ENCODE results near the gene SPOPL. TPM values are rescaled to one million over a fixed set of nuclear protein-coding genes. Genes with fewer than 3 reads are reported as not detected.
"Not testable (repeated sequence)": the region's sequence is repeated elsewhere in the genome, so short reads cannot be mapped to it uniquely, and the experiment has no call there.

SPOPL gene
- total RNA-seq, 1 experiment from 2014 or later, result 40.8 TPM

GRCh38 chr2:138516030-138516704 lies 14.6 kb downstream of the SPOPL start:
- DNase-seq, result no peak
- H3K27ac Mint-ChIP-seq (ENCODE audit: unreplicated experiment), result peak overlapping the region; percentile 40
- BruUV-seq (replicated peaks), result no TSS peak
- H3K4me1 Mint-ChIP-seq (ENCODE audit: low read depth, unreplicated experiment), result peaks cover 50% of the 10 kb centered on the region
- H3K27me3 Mint-ChIP-seq (ENCODE audit: unreplicated experiment), result no peaks in the 10 kb centered on the region
- TF ChIP-seq CTCF (IDR thresholded peaks at IDR 0.05; ENCODE audit: unreplicated experiment), result no peak
- intact Hi-C loops (cut with micrococcal nuclease; ENCODE audit: unreplicated experiment), result no loop called here
- CTCF ChIA-PET, result interaction anchor here (1.2 to 1.3 kb wide), 2 partner anchors 10 to 13 kb away, joined by 3 to 4 read pairs; no protein-coding TSS in a partner anchor
- peaks cover 2% of the 10 kb centered on the region for H3K9me3 Mint-ChIP-seq (ENCODE audit: low read depth, unreplicated experiment)
- H3K36me3 Mint-ChIP-seq (ENCODE audit: insufficient read depth, unreplicated experiment), result no peaks in the 10 kb centered on the region
- H3K4me3 Mint-ChIP-seq (ENCODE audit: low read depth, unreplicated experiment), result peak overlapping the region; percentile 12

DNA sequence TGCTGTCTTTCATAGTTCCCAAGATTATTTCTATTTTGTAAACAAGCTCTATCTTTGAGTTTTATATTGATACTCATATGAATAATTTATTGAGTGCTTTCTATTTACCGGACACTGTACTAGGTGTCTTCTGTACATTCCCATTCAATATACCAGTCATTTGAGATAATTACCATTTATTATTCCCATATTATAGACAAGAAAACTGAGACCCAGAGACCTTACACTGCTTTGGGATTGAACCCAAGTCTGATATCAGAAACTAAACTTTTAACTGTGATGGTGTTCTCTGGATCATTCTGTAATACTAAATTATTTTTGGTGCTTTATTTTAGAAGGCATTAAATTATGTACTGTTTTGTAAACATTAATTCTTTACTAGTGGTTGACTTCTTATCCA lies 17.3 kb downstream of the SPOPL start:
- H3K27me3 Mint-ChIP-seq (ENCODE audit: unreplicated experiment), result no peaks in the 10 kb centered on the region
- no peak for TF ChIP-seq CTCF (IDR thresholded peaks at IDR 0.05; ENCODE audit: unreplicated experiment)
- no peak for DNase-seq
- BruUV-seq (replicated peaks), result no TSS peak
- H3K36me3 Mint-ChIP-seq (ENCODE audit: insufficient read depth, unreplicated experiment), result no peaks in the 10 kb centered on the region
- H3K4me1 Mint-ChIP-seq (ENCODE audit: low read depth, unreplicated experiment), result peaks cover 39% of the 10 kb centered on the region
- intact Hi-C loops (cut with micrococcal nuclease; ENCODE audit: unreplicated experiment), result no loop called here
- CTCF ChIA-PET, result no interaction called here
- H3K9me3 Mint-ChIP-seq (ENCODE audit: low read depth, unreplicated experiment), result no peaks in the 10 kb centered on the region
- no peak overlapping the region for H3K4me3 Mint-ChIP-seq (ENCODE audit: low read depth, unreplicated experiment)
- no peak overlapping the region for H3K27ac Mint-ChIP-seq (ENCODE audit: unreplicated experiment)

- no TSS peak for BruUV-seq (replicated peaks)
- intact Hi-C loops (cut with micrococcal nuclease; ENCODE audit: unreplicated experiment), result no loop called here
- H3K27me3 Mint-ChIP-seq (ENCODE audit: unreplicated experiment), result no peaks in the 10 kb centered on the region
- H3K4me1 Mint-ChIP-seq (ENCODE audit: low read depth, unreplicated experiment), result peaks cover 19% of the 10 kb centered on the region
- H3K36me3 Mint-ChIP-seq (ENCODE audit: insufficient read depth, unreplicated experiment), result peaks cover 11% of the 10 kb centered on the region
- no peak overlapping the region for H3K4me3 Mint-ChIP-seq (ENCODE audit: low read depth, unreplicated experiment)
- H3K27ac Mint-ChIP-seq (ENCODE audit: unreplicated experiment), result no peak overlapping the region
- H3K9me3 Mint-ChIP-seq (ENCODE audit: low read depth, unreplicated experiment), result peaks cover 6% of the 10 kb centered on the region
- no peak for TF ChIP-seq CTCF (IDR thresholded peaks at IDR 0.05; ENCODE audit: unreplicated experiment)
- CTCF ChIA-PET, result no interaction called here
- DNase-seq, result no peak
These were observed 20.3 kb downstream of the SPOPL start for GRCh38 chr2:138521821-138522220.

- DNase-seq, result no peak
- no TSS peak for BruUV-seq (replicated peaks)
- peaks cover 6% of the 10 kb centered on the region for H3K9me3 Mint-ChIP-seq (ENCODE audit: low read depth, unreplicated experiment)
- CTCF ChIA-PET, result interaction anchor here (0.7 kb wide), 1 partner anchor 21 kb away, joined by 3 read pairs; no protein-coding TSS in a partner anchor
- H3K27ac Mint-ChIP-seq (ENCODE audit: unreplicated experiment), result no peak overlapping the region
- H3K4me1 Mint-ChIP-seq (ENCODE audit: low read depth, unreplicated experiment), result peaks cover 15% of the 10 kb centered on the region
- no peak for TF ChIP-seq CTCF (IDR thresholded peaks at IDR 0.05; ENCODE audit: unreplicated experiment)
- no peak overlapping the region for H3K4me3 Mint-ChIP-seq (ENCODE audit: low read depth, unreplicated experiment)
- no peaks in the 10 kb centered on the region for H3K27me3 Mint-ChIP-seq (ENCODE audit: unreplicated experiment)
- intact Hi-C loops (cut with micrococcal nuclease; ENCODE audit: unreplicated experiment), result no loop called here
- H3K36me3 Mint-ChIP-seq (ENCODE audit: insufficient read depth, unreplicated experiment), result peaks cover 11% of the 10 kb centered on the region
These were observed 21.0 kb downstream of the SPOPL start for GRCh38 chr2:138522556-138522955.

DNA sequence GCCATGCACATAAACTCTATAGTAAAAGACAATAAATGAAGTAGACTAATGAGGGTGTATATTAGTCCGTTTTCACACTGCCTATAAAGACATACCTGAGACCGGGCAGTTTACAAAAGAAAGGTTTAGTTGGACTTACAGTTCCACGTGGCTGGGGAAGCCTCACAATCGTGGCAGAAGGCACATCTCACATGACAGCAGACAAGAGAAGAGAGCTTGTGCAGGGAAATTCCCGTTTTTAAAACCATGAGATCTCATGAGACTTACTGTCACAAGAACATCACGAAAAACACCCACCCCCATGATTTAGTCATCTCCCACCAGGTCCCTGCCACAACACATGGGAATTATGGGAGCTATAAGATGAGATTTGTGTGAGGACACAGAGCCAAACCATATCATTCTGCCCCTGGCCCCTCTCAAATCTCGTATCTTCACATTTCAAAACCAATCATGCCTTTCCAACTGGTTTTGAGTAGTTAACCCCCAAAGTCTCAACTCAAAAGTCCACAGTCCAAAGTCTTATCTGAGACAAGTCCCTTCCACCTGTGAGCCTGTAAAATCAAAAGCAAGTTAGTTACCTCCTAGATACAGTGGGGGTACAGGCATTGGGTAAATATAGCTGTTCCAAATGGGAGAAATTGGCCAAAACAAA lies 21.6 kb downstream of the SPOPL start:
- H3K9me3 Mint-ChIP-seq (ENCODE audit: low read depth, unreplicated experiment); H3K27me3 Mint-ChIP-seq (ENCODE audit: unreplicated experiment); BruUV-seq (replicated peaks); CTCF ChIA-PET; intact Hi-C loops (cut with micrococcal nuclease; ENCODE audit: unreplicated experiment); H3K4me3 Mint-ChIP-seq (ENCODE audit: low read depth, unreplicated experiment); DNase-seq; H3K27ac Mint-ChIP-seq (ENCODE audit: unreplicated experiment): not testable (repeated sequence)
- H3K4me1 Mint-ChIP-seq (ENCODE audit: low read depth, unreplicated experiment), result peaks cover 16% of the 10 kb centered on the region
- H3K36me3 Mint-ChIP-seq (ENCODE audit: insufficient read depth, unreplicated experiment), result peaks cover 11% of the 10 kb centered on the region

- BruUV-seq (replicated peaks); H3K9me3 Mint-ChIP-seq (ENCODE audit: low read depth, unreplicated experiment); intact Hi-C loops (cut with micrococcal nuclease; ENCODE audit: unreplicated experiment); DNase-seq; CTCF ChIA-PET; H3K27me3 Mint-ChIP-seq (ENCODE audit: unreplicated experiment); H3K4me3 Mint-ChIP-seq (ENCODE audit: low read depth, unreplicated experiment); H3K27ac Mint-ChIP-seq (ENCODE audit: unreplicated experiment): not testable (repeated sequence)
- Mint-ChIP-seq H3K36me3 (ENCODE audit: insufficient read depth, unreplicated experiment) (peaks cover 11% of the 10 kb centered on the region), H3K4me1 (ENCODE audit: low read depth, unreplicated experiment) (peaks cover 22% of the 10 kb centered on the region)
These were observed 22.1 kb downstream of the SPOPL start for GRCh38 chr2:138523673-138524042.

- intact Hi-C loops (cut with micrococcal nuclease; ENCODE audit: unreplicated experiment); DNase-seq; H3K4me3 Mint-ChIP-seq (ENCODE audit: low read depth, unreplicated experiment); CTCF ChIA-PET; BruUV-seq (replicated peaks); H3K27me3 Mint-ChIP-seq (ENCODE audit: unreplicated experiment); H3K9me3 Mint-ChIP-seq (ENCODE audit: low read depth, unreplicated experiment): not testable (repeated sequence)
- Mint-ChIP-seq H3K27ac (ENCODE audit: unreplicated experiment) (peak overlapping the region; percentile 6), H3K36me3 (ENCODE audit: insufficient read depth, unreplicated experiment) (peaks cover 11% of the 10 kb centered on the region), H3K4me1 (ENCODE audit: low read depth, unreplicated experiment) (peaks cover 22% of the 10 kb centered on the region)
These were observed 22.8 kb downstream of the SPOPL start for GRCh38 chr2:138524353-138524752.

Measured in Calu3 (cell line).